Stimulated activated effector memory CD8-positive, alpha-beta T cell treated with anti-CD3 and anti-CD28 coated beads, Interleukin-12 subunit alpha, Interleukin-12 subunit beta, amount 100 ng/mL, for 72 hours (primary cell): ENCODE measurements around the gene CD274.
"Not testable (repeated sequence)": the region's sequence is repeated elsewhere in the genome, so short reads cannot be mapped to it uniquely, and the experiment has no call there.

Experiments
- ATAC-seq: fragments of 150-1000 bp; cut with Tn5 transposase; 2 replicates; pipeline ENCODE4 v1.10.0; 2021
- DNase-seq, 2 donors: peaks; one replicate each; pipeline ENCODE4 v3.0.0; 2021 to 2022; ENCODE audit warnings: low spot score in 2 of 2
- H3K27ac Mint-ChIP-seq: one replicate; pipeline ENCODE4 v1.8.0; 2022; ENCODE audit warnings: mild to moderate bottlenecking, mixed read lengths
- H3K36me3 Mint-ChIP-seq: one replicate; pipeline ENCODE4 v1.8.0; 2022; ENCODE audit warnings: mild to moderate bottlenecking, mixed read lengths
- H3K4me1 Mint-ChIP-seq: one replicate; pipeline ENCODE4 v1.8.0; 2022; ENCODE audit warnings: mixed read lengths
- H3K4me3 Mint-ChIP-seq: one replicate; pipeline ENCODE4 v1.8.0; 2022; ENCODE audit warnings: mild to moderate bottlenecking, mixed read lengths
- H3K9me3 Mint-ChIP-seq: one replicate; pipeline ENCODE4 v1.8.0; 2022; ENCODE audit warnings: mixed read lengths

CD274 gene

GRCh38 chr9:5493679-5494511 lies 43.6 kb downstream of the CD274 start:
- peak overlapping the region; percentile 89 for H3K27ac Mint-ChIP-seq
- peaks cover 2% of the 10 kb centered on the region for H3K9me3 Mint-ChIP-seq
- H3K36me3 Mint-ChIP-seq, result no peaks in the 10 kb centered on the region
- peaks cover 17% of the 10 kb centered on the region for H3K4me1 Mint-ChIP-seq
- peak in 1 of 2 donors; percentile 67 for DNase-seq
- ATAC-seq, result peak; percentile 88
- peak overlapping the region; percentile 28 for H3K4me3 Mint-ChIP-seq

- H3K4me1 Mint-ChIP-seq, result peaks cover 17% of the 10 kb centered on the region
- H3K27ac Mint-ChIP-seq, H3K4me3 Mint-ChIP-seq, H3K36me3 Mint-ChIP-seq, H3K9me3 Mint-ChIP-seq, ATAC-seq, DNase-seq: not testable (repeated sequence)
Observed at GRCh38 chr9:5494765-5495164, 44.4 kb downstream of the CD274 start.

- DNase-seq (no peak), ATAC-seq (no peak)
- Mint-ChIP-seq H3K27ac (no peak overlapping the region), H3K4me1 (peaks cover 4% of the 10 kb centered on the region), H3K9me3 (peaks cover 2% of the 10 kb centered on the region), H3K4me3 (no peak overlapping the region), H3K36me3 (no peaks in the 10 kb centered on the region)
Observed at GRCh38 chr9:5499157-5499556, 48.8 kb downstream of the CD274 start.

GRCh38 chr9:5499889-5500398 lies 49.6 kb downstream of the CD274 start:
- Mint-ChIP-seq H3K9me3 (peaks cover 8% of the 10 kb centered on the region), H3K4me3 (no peak overlapping the region), H3K36me3 (no peaks in the 10 kb centered on the region), H3K27ac (no peak overlapping the region), H3K4me1 (peaks cover 7% of the 10 kb centered on the region)
- no peak for DNase-seq
- no peak for ATAC-seq

GRCh38 chr9:5500441-5501235 lies 50.3 kb downstream of the CD274 start:
- peaks cover 10% of the 10 kb centered on the region for H3K9me3 Mint-ChIP-seq
- ATAC-seq (no peak), DNase-seq (no peak)
- peaks cover 10% of the 10 kb centered on the region for H3K4me1 Mint-ChIP-seq
- H3K27ac Mint-ChIP-seq, result no peak overlapping the region
- no peaks in the 10 kb centered on the region for H3K36me3 Mint-ChIP-seq
- H3K4me3 Mint-ChIP-seq, result no peak overlapping the region

GRCh38 chr9:5502553-5502952 lies 52.2 kb downstream of the CD274 start:
- Mint-ChIP-seq H3K36me3 (no peaks in the 10 kb centered on the region), H3K9me3 (peaks cover 12% of the 10 kb centered on the region), H3K4me3 (no peak overlapping the region), H3K27ac (no peak overlapping the region), H3K4me1 (peaks cover 10% of the 10 kb centered on the region)
- DNase-seq (no peak), ATAC-seq (no peak)

GRCh38 chr9:5509573-5509972 lies 59.2 kb downstream of the CD274 start:
- no peak for DNase-seq
- ATAC-seq, result no peak
- H3K9me3 Mint-ChIP-seq, result peaks cover 8% of the 10 kb centered on the region
- no peaks in the 10 kb centered on the region for H3K36me3 Mint-ChIP-seq
- H3K4me1 Mint-ChIP-seq, result peaks cover 60% of the 10 kb centered on the region
- peak overlapping the region; percentile 62 for H3K4me3 Mint-ChIP-seq
- H3K27ac Mint-ChIP-seq, result peak overlapping the region; percentile 89

GRCh38 chr9:5510360-5510931 lies 60.1 kb downstream of the CD274 start, which contains the start of gene PDCD1LG2:
TSS of gene PDCD1LG2 (plus strand) at chr9:5510531. CDS start at chr9:5522547, 12,016 bp downstream.
- DNase-seq (peak; percentile 12 to 70), ATAC-seq (peak; percentile 97)
- H3K4me1 Mint-ChIP-seq, result peaks cover 53% of the 10 kb centered on the region
- H3K9me3 Mint-ChIP-seq, result peaks cover 3% of the 10 kb centered on the region
- no peaks in the 10 kb centered on the region for H3K36me3 Mint-ChIP-seq
- peak within 1 kb of the TSS; percentile 62 for H3K4me3 Mint-ChIP-seq
- H3K27ac Mint-ChIP-seq, result peak within 1 kb of the TSS; percentile 89

GRCh38 chr9:5510989-5511388 lies 60.6 kb downstream of the CD274 start:
- Mint-ChIP-seq H3K4me1 (peaks cover 53% of the 10 kb centered on the region), H3K4me3 (peak overlapping the region; percentile 62), H3K9me3 (peaks cover 3% of the 10 kb centered on the region), H3K27ac (peak overlapping the region; percentile 89), H3K36me3 (no peaks in the 10 kb centered on the region)
- DNase-seq, result no peak
- ATAC-seq, result no peak

GRCh38 chr9:5511476-5511875 lies 61.1 kb downstream of the CD274 start:
- no peaks in the 10 kb centered on the region for H3K36me3 Mint-ChIP-seq
- H3K4me1 Mint-ChIP-seq, result peaks cover 53% of the 10 kb centered on the region
- DNase-seq (no peak), ATAC-seq (no peak)
- peak overlapping the region; percentile 62 for H3K4me3 Mint-ChIP-seq
- peak overlapping the region; percentile 89 for H3K27ac Mint-ChIP-seq
- no peaks in the 10 kb centered on the region for H3K9me3 Mint-ChIP-seq

GRCh38 chr9:5511935-5512580 lies 61.7 kb downstream of the CD274 start:
- Mint-ChIP-seq H3K9me3 (no peaks in the 10 kb centered on the region), H3K4me3 (peak overlapping the region; percentile 62), H3K27ac (no peak overlapping the region), H3K36me3 (no peaks in the 10 kb centered on the region), H3K4me1 (peaks cover 56% of the 10 kb centered on the region)
- no peak for ATAC-seq
- DNase-seq, result no peak

- H3K27ac Mint-ChIP-seq, result no peak overlapping the region
- ATAC-seq, result no peak
Observed at GRCh38 chr9:5512658-5513452, 62.5 kb downstream of the CD274 start.

GRCh38 chr9:5513966-5514616 lies 63.7 kb downstream of the CD274 start:
- ATAC-seq (no peak), DNase-seq (no peak)
- Mint-ChIP-seq H3K9me3 (no peaks in the 10 kb centered on the region), H3K4me3 (no peak overlapping the region), H3K4me1 (peaks cover 63% of the 10 kb centered on the region), H3K36me3 (no peaks in the 10 kb centered on the region), H3K27ac (no peak overlapping the region)

More at GRCh38 chr9:5512658-5513452, 62.5 kb downstream of the CD274 start:
- Mint-ChIP-seq H3K4me3 (peak overlapping the region; percentile 62), H3K4me1 (peaks cover 63% of the 10 kb centered on the region), H3K36me3 (no peaks in the 10 kb centered on the region), H3K9me3 (no peaks in the 10 kb centered on the region)
- DNase-seq, result no peak
